ENCODE data around the gene SNAP47. TPM values are rescaled to one million over a fixed set of nuclear protein-coding genes. Genes with fewer than 3 reads are reported as not detected.

The SNAP47 gene
- polyA plus RNA-seq, 2 of the 4 experiments (the other 2 are of a cell fraction), result 29.6 to 39.5 TPM

DNA sequence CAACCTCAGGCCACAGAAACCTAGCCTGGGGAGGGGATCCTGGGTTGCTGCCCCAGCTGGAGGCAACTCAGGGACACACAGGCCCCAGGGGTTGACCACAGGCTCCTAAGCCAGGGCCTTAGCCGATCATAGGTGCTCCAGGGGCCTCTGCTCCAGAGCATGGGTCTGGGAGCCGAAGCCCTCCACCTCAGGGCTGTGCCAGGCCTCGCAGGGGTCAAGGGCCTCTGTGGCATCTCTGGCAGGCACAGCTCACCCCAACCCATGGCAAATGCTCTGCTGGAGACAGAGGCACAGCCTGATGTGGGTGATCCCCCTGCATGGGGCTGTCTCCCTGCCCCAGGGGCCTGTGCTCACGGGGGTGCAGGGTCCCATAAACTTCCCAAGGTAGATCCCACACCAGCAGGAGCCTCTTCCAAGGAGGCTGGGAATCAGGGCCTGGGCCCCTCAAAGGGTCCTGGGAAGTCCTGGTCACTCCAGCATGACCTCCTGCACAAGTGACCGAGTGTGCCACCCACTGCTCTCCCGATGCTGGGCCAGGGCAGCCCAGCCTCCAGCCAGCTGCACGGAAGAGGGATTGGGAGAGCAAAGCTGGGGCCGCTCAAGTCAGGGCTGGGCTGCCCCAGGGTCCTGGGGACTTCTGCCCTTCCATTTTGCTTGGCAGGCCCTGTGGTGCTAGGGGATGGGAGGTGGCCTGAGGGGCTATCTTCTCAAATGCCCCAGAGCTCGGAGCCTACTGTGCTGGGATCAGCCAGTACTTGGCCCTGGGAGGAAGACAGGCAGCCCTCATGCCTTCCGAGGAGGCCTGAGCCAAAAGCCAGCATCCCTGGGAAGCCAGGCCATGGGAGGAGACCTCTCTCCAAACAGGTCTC lies 58.1 kb downstream of the SNAP47 start:
- no peak for ATAC-seq
- 71% methylated on average over 4 of the region's 10 CpGs for WGBS (ENCODE audit: missing lambda C conversion rate)
- FAIRE-seq, result no peak
- no peaks in the 10 kb centered on the region for H3K9me3 ChIP-seq
- no peaks in the 10 kb centered on the region for H3K4me1 ChIP-seq
- H3K4me3 ChIP-seq, result no peak overlapping the region
- ChIA-PET POLR2A (no interaction called here), CTCF (interaction anchor here (0.6 to 1.6 kb wide), 2 partner anchors 31 to 142 kb away, joined by 4 to 8 read pairs; no protein-coding TSS in a partner anchor)
- H3K27ac ChIP-seq, result no peak overlapping the region
- no peak for TF ChIP-seq KDM5A (IDR thresholded peaks at IDR 0.05)
- TF ChIP-seq, protein P1, sequence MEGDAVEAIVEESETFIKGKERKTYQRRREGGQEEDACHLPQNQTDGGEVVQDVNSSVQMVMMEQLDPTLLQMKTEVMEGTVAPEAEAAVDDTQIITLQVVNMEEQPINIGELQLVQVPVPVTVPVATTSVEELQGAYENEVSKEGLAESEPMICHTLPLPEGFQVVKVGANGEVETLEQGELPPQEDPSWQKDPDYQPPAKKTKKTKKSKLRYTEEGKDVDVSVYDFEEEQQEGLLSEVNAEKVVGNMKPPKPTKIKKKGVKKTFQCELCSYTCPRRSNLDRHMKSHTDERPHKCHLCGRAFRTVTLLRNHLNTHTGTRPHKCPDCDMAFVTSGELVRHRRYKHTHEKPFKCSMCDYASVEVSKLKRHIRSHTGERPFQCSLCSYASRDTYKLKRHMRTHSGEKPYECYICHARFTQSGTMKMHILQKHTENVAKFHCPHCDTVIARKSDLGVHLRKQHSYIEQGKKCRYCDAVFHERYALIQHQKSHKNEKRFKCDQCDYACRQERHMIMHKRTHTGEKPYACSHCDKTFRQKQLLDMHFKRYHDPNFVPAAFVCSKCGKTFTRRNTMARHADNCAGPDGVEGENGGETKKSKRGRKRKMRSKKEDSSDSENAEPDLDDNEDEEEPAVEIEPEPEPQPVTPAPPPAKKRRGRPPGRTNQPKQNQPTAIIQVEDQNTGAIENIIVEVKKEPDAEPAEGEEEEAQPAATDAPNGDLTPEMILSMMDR (IDR thresholded peaks at IDR 0.05), result no peak
- no peak for DNase-seq (ENCODE audit: low read depth in 1 of 2, low spot score in 1 of 2)
- H3K4me2 ChIP-seq, result no peak overlapping the region

DNA sequence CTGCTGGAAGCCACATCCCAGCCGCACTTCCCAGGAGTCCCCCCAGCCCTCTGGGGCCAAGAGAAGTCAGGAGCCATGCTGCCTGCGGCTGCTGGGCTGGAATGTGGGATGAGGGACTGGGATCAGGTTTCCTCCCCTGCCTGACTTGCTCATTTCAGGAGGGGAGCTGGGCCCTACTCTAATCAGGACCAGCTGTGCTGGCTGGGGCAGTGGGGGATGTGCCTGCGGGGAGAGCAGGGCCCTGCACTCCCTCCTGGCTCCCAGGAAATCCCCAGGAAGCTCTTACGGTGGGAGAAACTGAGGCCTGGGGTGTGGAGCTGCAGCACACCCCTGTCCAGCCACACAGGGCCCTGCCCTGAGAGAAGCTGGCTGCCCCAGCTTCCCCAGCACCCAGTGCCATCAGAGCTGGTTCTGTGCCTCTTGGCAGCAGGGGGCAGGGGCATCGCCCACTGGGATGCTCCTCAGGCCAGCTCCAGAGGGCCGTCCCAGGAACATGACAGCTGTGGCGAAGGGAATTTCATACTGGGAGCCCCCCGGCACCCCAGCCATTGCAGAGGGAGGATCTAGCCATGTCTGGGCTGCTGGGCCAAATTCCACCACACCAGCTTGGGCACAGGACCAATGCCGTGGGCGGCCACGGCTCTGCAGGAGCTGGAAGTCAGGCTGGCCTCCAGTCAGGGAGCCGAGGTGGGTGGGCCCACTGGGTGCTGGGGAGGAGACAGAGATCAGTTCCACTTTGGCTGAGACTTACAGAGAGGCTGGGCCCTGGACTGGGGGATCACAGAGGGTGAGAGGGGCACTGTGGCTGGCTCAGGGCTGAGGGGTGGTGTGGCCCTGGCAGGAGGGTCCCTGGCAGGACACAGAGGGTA lies 58.9 kb downstream of the SNAP47 start:
- ChIA-PET CTCF (interaction anchor here (0.8 to 1.8 kb wide), 4 partner anchors 14 to 245 kb away, joined by 3 to 8 read pairs (median 4); no protein-coding TSS in a partner anchor), POLR2A (no interaction called here)
- no peak for FAIRE-seq
- Histone ChIP-seq H3K27ac (no peak overlapping the region), H3K9me3 (no peaks in the 10 kb centered on the region), H3K4me3 (no peak overlapping the region), H3K4me2 (no peak overlapping the region), H3K4me1 (no peaks in the 10 kb centered on the region)
- 71% methylated on average over 4 of the region's 12 CpGs for WGBS (ENCODE audit: missing lambda C conversion rate)
- DNase-seq (ENCODE audit: low read depth in 1 of 2, low spot score in 1 of 2), result no peak
- ATAC-seq, result no peak; a peak in 1 of 6 replicates
- TF ChIP-seq ZNF302 (CRISPR knock-in tag; IDR thresholded peaks at IDR 0.05) (no peak), NPAS2 (CRISPR knock-in tag; IDR thresholded peaks at IDR 0.05; ENCODE audit: borderline replicate concordance) (no peak), NR3C1 (IDR thresholded peaks at IDR 0.05) (no peak), RARB (CRISPR knock-in tag; IDR thresholded peaks at IDR 0.05) (no peak), HDAC2 (IDR thresholded peaks at IDR 0.05) (no peak), EHF (CRISPR knock-in tag; IDR thresholded peaks at IDR 0.05) (no peak), CHD4 (IDR thresholded peaks at IDR 0.05; ENCODE audit: borderline replicate concordance) (no peak), EHMT2 (IDR thresholded peaks at IDR 0.05; ENCODE audit: low read depth) (no peak), HOXA7 (CRISPR knock-in tag; IDR thresholded peaks at IDR 0.05) (no peak), KDM1A (IDR thresholded peaks at IDR 0.05; ENCODE audit: low read depth) (no peak), POLR2A (IDR thresholded peaks at IDR 0.05; ENCODE audit: low read length) (no peak)
- TF ChIP-seq, protein P1 (IDR thresholded peaks at IDR 0.05), result no peak
- TF ChIP-seq, protein P2, sequence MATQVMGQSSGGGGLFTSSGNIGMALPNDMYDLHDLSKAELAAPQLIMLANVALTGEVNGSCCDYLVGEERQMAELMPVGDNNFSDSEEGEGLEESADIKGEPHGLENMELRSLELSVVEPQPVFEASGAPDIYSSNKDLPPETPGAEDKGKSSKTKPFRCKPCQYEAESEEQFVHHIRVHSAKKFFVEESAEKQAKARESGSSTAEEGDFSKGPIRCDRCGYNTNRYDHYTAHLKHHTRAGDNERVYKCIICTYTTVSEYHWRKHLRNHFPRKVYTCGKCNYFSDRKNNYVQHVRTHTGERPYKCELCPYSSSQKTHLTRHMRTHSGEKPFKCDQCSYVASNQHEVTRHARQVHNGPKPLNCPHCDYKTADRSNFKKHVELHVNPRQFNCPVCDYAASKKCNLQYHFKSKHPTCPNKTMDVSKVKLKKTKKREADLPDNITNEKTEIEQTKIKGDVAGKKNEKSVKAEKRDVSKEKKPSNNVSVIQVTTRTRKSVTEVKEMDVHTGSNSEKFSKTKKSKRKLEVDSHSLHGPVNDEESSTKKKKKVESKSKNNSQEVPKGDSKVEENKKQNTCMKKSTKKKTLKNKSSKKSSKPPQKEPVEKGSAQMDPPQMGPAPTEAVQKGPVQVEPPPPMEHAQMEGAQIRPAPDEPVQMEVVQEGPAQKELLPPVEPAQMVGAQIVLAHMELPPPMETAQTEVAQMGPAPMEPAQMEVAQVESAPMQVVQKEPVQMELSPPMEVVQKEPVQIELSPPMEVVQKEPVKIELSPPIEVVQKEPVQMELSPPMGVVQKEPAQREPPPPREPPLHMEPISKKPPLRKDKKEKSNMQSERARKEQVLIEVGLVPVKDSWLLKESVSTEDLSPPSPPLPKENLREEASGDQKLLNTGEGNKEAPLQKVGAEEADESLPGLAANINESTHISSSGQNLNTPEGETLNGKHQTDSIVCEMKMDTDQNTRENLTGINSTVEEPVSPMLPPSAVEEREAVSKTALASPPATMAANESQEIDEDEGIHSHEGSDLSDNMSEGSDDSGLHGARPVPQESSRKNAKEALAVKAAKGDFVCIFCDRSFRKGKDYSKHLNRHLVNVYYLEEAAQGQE (IDR thresholded peaks at IDR 0.05), result no peak
